A673 (cell line): ENCODE data around the gene C10orf105.

ENCODE experiments used
- EZH2 ChIP-seq: fragments of 200-600 bp; sonication (generic); IDR thresholded peaks from 2 replicates; pipeline ENCODE4 v1.6.1; 2017; ENCODE audit warnings: borderline replicate concordance, low read depth, mild to moderate bottlenecking, mixed read lengths, antibody characterized with exemption, low read length; ENCODE audit not compliant: poor library complexity, severe bottlenecking
- TF ChIP-seq, protein P1 (sequence below): fragments of 300-800, 200-600 bp; sonication (generic); conservative IDR thresholded peaks from 2 replicates; pipeline ENCODE4 v1.5.1; 2017; ENCODE audit warnings: low read depth, mild to moderate bottlenecking, antibody characterized with exemption, low read length, moderate library complexity, mixed read lengths

DNA sequence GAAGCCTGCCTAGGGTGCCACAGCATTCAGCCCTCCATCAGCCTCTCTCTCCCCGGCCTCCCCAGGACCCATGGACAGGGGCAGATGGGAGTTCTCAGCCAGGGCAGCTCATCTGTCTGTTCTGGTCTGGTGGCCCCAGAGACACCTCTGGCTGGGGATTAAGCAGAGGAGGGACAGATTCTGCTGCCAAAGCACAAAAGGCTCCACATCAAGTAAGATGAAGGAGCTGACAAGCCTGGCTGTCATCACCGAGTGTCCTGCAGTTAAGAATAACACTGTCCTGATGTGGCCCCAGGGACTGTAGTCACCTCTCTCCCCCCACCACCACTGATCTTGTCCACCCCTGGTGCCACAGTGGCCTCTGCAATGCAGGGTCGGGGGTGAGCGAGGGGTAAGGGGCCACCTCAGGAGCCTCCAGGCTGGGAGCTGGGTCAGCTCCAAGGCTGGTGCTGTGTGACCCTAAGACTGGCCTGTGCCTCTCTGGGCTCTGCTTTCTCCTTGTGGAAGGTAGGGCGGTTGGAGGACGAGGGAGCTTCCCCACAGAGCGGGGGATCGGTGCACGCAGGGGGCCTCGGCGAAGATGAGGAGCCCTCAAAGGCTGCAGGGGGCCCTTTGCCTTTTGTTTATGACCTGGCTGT is 18.7 kb downstream of the C10orf105 start:
- TF ChIP-seq, protein P1, sequence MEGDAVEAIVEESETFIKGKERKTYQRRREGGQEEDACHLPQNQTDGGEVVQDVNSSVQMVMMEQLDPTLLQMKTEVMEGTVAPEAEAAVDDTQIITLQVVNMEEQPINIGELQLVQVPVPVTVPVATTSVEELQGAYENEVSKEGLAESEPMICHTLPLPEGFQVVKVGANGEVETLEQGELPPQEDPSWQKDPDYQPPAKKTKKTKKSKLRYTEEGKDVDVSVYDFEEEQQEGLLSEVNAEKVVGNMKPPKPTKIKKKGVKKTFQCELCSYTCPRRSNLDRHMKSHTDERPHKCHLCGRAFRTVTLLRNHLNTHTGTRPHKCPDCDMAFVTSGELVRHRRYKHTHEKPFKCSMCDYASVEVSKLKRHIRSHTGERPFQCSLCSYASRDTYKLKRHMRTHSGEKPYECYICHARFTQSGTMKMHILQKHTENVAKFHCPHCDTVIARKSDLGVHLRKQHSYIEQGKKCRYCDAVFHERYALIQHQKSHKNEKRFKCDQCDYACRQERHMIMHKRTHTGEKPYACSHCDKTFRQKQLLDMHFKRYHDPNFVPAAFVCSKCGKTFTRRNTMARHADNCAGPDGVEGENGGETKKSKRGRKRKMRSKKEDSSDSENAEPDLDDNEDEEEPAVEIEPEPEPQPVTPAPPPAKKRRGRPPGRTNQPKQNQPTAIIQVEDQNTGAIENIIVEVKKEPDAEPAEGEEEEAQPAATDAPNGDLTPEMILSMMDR: no peak
- TF ChIP-seq EZH2: no peak
